GM10266 (cell line): ENCODE data around the gene CPED1.
"Not testable (repeated sequence)": the region's sequence is repeated elsewhere in the genome, so short reads cannot be mapped to it uniquely, and the experiment has no call there.

Source experiments
- DNase-seq: peaks from one replicate; pipeline ENCODE4 v3.0.0; 2012; ENCODE audit errors: extremely low spot score
- CTCF ChIP-seq: IDR thresholded peaks from 2 replicates; pipeline ENCODE4 v1.5.1; 2012; ENCODE audit warnings: mild to moderate bottlenecking, low read depth; ENCODE audit not compliant: control insufficient read depth, insufficient read depth; ENCODE audit errors: missing control alignments

The CPED1 gene

GRCh38 chr7:121049028-121049791 lies 60.7 kb downstream of the CPED1 start:
- no peak for DNase-seq
- no peak for TF ChIP-seq CTCF

- no peak for TF ChIP-seq CTCF
- no peak for DNase-seq
Measured at GRCh38 chr7:121049897-121050296, 61.4 kb downstream of the CPED1 start.

GRCh38 chr7:121053219-121053618 lies 64.7 kb downstream of the CPED1 start:
- DNase-seq = no peak
- TF ChIP-seq CTCF = no peak

GRCh38 chr7:121054925-121055324 lies 66.4 kb downstream of the CPED1 start:
- no peak for DNase-seq

GRCh38 chr7:121057878-121058277 lies 69.4 kb downstream of the CPED1 start:
- no peak for DNase-seq
- no peak for TF ChIP-seq CTCF

More at GRCh38 chr7:121054925-121055324, 66.4 kb downstream of the CPED1 start:
- no peak for TF ChIP-seq CTCF

GRCh38 chr7:121058975-121059374 lies 70.5 kb downstream of the CPED1 start:
- DNase-seq = no peak
- no peak for TF ChIP-seq CTCF

- DNase-seq = not testable (repeated sequence)
Measured at GRCh38 chr7:121059979-121060509, 71.5 kb downstream of the CPED1 start.
